PC-9 (cell line): Measurements from ENCODE around the gene DUOXA2.

Experiments
- CTCF ChIP-seq: fragments of 200-600 bp; sonication (generic); conservative IDR thresholded peaks from 2 replicates; pipeline ENCODE4 v1.6.1; 2017; ENCODE audit warnings: mixed run types, antibody characterized with exemption, mild to moderate bottlenecking, moderate library complexity
- EZH2 ChIP-seq: fragments of 200-600 bp; sonication (generic); IDR thresholded peaks from 2 replicates; pipeline ENCODE4 v1.8.0; 2017; ENCODE audit warnings: antibody characterized with exemption, low read depth

- TF ChIP-seq EZH2: no peak
- no peak for TF ChIP-seq CTCF
These were observed 4.9 kb downstream of the DUOXA2 start for GRCh38 chr15:45118996-45119395.
